Right atrium auricular region (tissue), 2 donors: ENCODE data around the gene GIPC2. TPM values are rescaled to one million over a fixed set of nuclear protein-coding genes. Genes with fewer than 3 reads are reported as not detected.

Source experiments
- DNase-seq: peaks from one replicate; pipeline ENCODE4 v3.0.0-alpha.2; 2019; ENCODE audit warnings: low spot score
- H3K27ac ChIP-seq, 2 donors: fragments of 200-600 bp; sonication (generic); 1 replicate in 1 of 2; 2 replicates in 1 of 2; pipeline ENCODE4 v1.5.1; 2016 to 2019
- H3K27me3 ChIP-seq, 2 donors: fragments of 200-600 bp; sonication (generic); one replicate each; pipeline versions ENCODE4 v1.5.1 to v1.6.0; 2017 to 2019
- H3K36me3 ChIP-seq: fragments of 200-600 bp; sonication (generic); one replicate; pipeline ENCODE4 v1.5.1; 2016
- H3K4me1 ChIP-seq, 2 donors: fragments of 200-600 bp; sonication (generic); one replicate each; pipeline versions ENCODE4 v1.5.1 to v1.6.0; 2017 to 2019
- H3K4me3 ChIP-seq, 2 donors: fragments of 200-600 bp; sonication (generic); 1 replicate in 1 of 2; 2 replicates in 1 of 2; pipeline ENCODE4 v1.5.1; 2017 to 2019; ENCODE audit warnings: mild to moderate bottlenecking in 1 of 2, moderate library complexity in 1 of 2
- H3K9me3 ChIP-seq, 2 donors: fragments of 200-600 bp; sonication (generic); one replicate each; pipeline ENCODE4 v1.5.1; 2019
- total RNA-seq, 2 donors: library from RNA; depleted of rRNA; stranded (reverse); fragments of >200 nt; gene quantifications; one replicate each; pipeline ENCODE4 v1.1.0, GENCODE V29; 2016
- TF ChIP-seq, protein P1 (sequence below), 2 donors: fragments of 200-600 bp; sonication (generic); IDR thresholded peaks; one replicate each; pipeline ENCODE4 v1.5.1; 2019; ENCODE audit warnings: antibody characterized with exemption in 2 of 2

The GIPC2 gene
- total RNA-seq, 2 donors from 2014 or later = 1.5 to 2.3 TPM

DNA sequence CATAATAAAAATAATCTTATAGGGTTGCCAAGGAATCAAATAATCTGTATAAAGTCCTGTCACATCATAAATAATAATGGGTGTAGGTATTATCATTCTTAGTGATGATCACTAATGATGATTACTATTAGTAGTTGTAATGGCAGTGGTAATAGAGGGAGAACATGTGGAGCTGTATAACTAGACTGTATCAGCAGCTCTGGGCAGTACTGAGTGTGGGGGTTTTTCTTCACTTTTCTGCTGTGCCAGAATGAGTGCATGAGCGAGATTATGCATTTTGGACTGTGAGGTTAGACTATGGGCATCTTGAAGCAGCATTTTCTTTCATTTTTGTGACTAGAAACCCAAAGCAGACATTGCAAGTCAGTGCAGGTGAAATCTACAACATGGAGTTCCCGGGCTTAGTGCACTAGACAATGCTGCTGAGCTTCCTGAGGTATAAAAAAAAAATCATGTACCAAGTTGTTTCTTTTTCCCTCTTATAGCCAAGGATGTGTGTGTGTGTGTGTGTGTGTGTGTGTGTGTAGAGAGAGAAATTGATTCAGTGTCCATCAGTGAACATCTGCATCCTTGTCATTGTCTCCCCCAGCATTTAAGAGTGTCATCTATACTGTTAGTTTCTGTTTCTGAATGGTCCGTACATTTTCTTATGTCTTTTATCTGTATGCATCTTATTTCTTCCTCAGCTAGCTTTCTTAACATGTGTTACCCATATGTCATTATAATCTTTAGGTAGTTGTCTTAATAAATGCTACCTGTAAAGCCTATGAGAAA lies 86.6 kb downstream of the GIPC2 start:
- Histone ChIP-seq H3K4me1 (no peaks in the 10 kb centered on the region), H3K9me3 (no peaks in the 10 kb centered on the region), H3K36me3 (no peaks in the 10 kb centered on the region), H3K27me3 (no peaks in the 10 kb centered on the region), H3K4me3 (no peak overlapping the region), H3K27ac (no peak overlapping the region)
- no peak for DNase-seq
- TF ChIP-seq, protein P1, sequence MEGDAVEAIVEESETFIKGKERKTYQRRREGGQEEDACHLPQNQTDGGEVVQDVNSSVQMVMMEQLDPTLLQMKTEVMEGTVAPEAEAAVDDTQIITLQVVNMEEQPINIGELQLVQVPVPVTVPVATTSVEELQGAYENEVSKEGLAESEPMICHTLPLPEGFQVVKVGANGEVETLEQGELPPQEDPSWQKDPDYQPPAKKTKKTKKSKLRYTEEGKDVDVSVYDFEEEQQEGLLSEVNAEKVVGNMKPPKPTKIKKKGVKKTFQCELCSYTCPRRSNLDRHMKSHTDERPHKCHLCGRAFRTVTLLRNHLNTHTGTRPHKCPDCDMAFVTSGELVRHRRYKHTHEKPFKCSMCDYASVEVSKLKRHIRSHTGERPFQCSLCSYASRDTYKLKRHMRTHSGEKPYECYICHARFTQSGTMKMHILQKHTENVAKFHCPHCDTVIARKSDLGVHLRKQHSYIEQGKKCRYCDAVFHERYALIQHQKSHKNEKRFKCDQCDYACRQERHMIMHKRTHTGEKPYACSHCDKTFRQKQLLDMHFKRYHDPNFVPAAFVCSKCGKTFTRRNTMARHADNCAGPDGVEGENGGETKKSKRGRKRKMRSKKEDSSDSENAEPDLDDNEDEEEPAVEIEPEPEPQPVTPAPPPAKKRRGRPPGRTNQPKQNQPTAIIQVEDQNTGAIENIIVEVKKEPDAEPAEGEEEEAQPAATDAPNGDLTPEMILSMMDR (IDR thresholded peaks at IDR 0.05) = no peak

DNA sequence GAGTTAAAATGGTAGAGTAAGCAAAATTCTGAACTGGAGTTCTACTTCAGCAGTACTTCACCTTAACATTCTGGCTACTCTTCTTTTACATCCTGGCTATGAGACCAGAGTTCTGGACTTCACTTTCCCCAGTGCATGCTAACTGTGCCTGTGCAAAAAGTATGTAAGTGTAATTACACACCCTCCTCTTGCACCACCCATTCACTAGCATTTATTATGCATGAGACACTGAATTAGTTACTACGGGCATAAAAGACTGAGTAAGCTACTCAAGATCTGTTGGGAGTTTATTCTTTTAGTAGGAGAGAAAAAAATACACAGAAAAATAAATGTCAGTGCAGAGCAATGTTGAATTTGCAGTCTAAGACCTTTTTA lies 87.2 kb downstream of the GIPC2 start:
- Histone ChIP-seq H3K4me3 (no peak overlapping the region), H3K27me3 (no peaks in the 10 kb centered on the region), H3K36me3 (no peaks in the 10 kb centered on the region), H3K4me1 (no peaks in the 10 kb centered on the region), H3K27ac (no peak overlapping the region), H3K9me3 (no peaks in the 10 kb centered on the region)
- no peak for DNase-seq
- TF ChIP-seq, protein P1 (IDR thresholded peaks at IDR 0.05) = no peak

DNA sequence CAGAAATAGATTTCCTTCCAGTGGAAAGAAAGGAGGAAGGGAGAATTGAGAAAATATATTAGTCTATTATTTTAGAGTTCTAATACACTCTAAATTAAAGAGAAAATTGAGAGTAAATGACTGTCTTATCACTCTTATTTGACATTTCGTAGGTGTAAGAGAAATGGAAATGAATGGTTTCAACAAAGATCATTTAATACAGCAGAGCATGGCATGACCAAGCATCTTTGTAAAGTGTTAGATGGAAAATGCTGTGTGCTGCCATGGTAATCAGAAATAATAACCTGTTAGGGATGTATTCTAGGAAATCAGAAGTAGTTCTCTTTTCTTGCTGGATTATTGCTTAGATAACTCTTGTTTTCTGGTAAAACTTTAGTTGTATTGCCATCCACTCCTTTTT lies 90.9 kb downstream of the GIPC2 start:
- TF ChIP-seq, protein P1 (IDR thresholded peaks at IDR 0.05) = no peak
- Histone ChIP-seq H3K4me3 (no peak overlapping the region), H3K27me3 (no peaks in the 10 kb centered on the region), H3K36me3 (no peaks in the 10 kb centered on the region), H3K27ac (no peak overlapping the region), H3K9me3 (no peaks in the 10 kb centered on the region), H3K4me1 (no peaks in the 10 kb centered on the region)
- DNase-seq = no peak

DNA sequence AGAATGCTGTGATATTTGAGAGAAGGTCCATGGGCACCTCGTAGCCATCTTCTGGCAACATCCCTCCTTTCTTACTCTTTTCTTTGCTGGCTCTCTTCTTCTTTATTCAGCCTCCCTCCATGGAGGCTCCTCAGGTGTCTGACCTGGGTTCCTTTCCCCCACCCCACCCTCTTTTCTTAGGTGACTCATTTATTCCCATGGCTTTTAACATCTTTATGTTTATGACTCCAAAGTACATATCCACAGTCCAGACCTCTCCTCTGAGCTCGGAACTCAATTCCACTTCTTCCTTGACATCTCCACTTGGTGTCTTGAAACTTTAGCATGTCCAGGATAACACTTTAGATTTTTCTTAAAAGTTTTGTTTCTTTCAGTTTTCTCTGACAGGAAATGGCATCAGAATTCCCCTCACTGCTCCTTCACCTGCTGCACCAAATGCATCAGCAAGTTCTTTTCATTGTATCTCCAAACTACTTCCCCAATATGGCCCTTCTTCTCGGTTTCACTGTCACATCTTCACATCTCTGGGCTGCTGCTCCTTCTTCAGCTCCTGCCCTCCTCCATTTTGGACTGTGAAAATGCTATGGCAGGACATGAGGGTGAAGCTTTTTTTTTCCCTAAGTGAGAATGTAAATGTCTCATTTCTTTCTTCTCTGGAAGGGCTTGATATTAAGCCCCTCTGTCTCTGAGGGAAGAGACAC lies 95.9 kb downstream of the GIPC2 start:
- Histone ChIP-seq H3K27me3 (no peaks in the 10 kb centered on the region), H3K4me1 (no peaks in the 10 kb centered on the region), H3K36me3 (no peaks in the 10 kb centered on the region), H3K4me3 (no peak overlapping the region), H3K9me3 (no peaks in the 10 kb centered on the region), H3K27ac (no peak overlapping the region)
- TF ChIP-seq, protein P1 (IDR thresholded peaks at IDR 0.05) = no peak
- DNase-seq = no peak

DNA sequence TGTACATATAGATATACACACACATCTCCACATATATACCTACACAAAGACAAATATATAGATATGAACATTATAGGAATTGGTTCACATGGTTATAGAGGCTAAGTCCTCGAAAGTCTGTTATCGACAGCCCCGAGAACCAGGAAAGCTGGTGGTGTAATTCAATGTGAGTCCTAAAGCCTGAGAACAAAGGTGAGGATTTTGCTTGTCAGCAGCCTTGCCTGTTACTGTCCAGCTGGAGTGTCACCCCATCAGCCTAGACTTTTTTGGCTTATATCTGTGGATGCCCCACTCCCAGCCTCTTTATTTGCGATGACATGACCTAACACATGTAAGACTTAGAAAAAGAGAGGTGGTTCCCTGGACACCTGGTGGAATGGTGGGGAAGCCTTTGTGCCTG lies 97.0 kb downstream of the GIPC2 start:
- DNase-seq = no peak
- H3K36me3 ChIP-seq = no peaks in the 10 kb centered on the region
- no peaks in the 10 kb centered on the region for H3K9me3 ChIP-seq
- no peak overlapping the region for H3K4me3 ChIP-seq
- TF ChIP-seq, protein P1 (IDR thresholded peaks at IDR 0.05) = no peak
- no peaks in the 10 kb centered on the region for H3K27me3 ChIP-seq
- H3K4me1 ChIP-seq = no peaks in the 10 kb centered on the region
- no peak overlapping the region for H3K27ac ChIP-seq
